Measurements from ENCODE around the gene BCL2L15.

BCL2L15 gene

GRCh38 chr1:113887402-113888175 lies at the start of gene BCL2L15:
Gene BCL2L15 (minus strand): TSS chr1:113887581. CDS start chr1:113887375, 206 bp downstream.
- TF ChIP-seq CTCF (IDR thresholded peaks at IDR 0.05; ENCODE audit: borderline replicate concordance, insufficient read depth, low read depth, low read length): no peak
- no peak within 1 kb of the TSS for H3K4me3 ChIP-seq (ENCODE audit: low read depth, low read length)

GRCh38 chr1:113937146-113937545 lies 49.8 kb upstream of the BCL2L15 start:
- no peak overlapping the region for H3K4me3 ChIP-seq (ENCODE audit: low read depth, low read length)
- no peak for TF ChIP-seq CTCF (IDR thresholded peaks at IDR 0.05; ENCODE audit: borderline replicate concordance, insufficient read depth, low read depth, low read length)

GRCh38 chr1:113935970-113936369 lies 48.6 kb upstream of the BCL2L15 start:
- H3K4me3 ChIP-seq (ENCODE audit: low read depth, low read length): no peak overlapping the region
- no peak for TF ChIP-seq CTCF (IDR thresholded peaks at IDR 0.05; ENCODE audit: borderline replicate concordance, insufficient read depth, low read depth, low read length)

- TF ChIP-seq CTCF (IDR thresholded peaks at IDR 0.05; ENCODE audit: borderline replicate concordance, insufficient read depth, low read depth, low read length): no peak
- no peak overlapping the region for H3K4me3 ChIP-seq (ENCODE audit: low read depth, low read length)
Measured at GRCh38 chr1:113935176-113935575, 47.8 kb upstream of the BCL2L15 start.

- no peak for TF ChIP-seq CTCF (IDR thresholded peaks at IDR 0.05; ENCODE audit: borderline replicate concordance, insufficient read depth, low read depth, low read length)
- no peak overlapping the region for H3K4me3 ChIP-seq (ENCODE audit: low read depth, low read length)
Measured at GRCh38 chr1:113934511-113935055, 47.2 kb upstream of the BCL2L15 start.

GRCh38 chr1:113934006-113934405 lies 46.6 kb upstream of the BCL2L15 start:
- H3K4me3 ChIP-seq (ENCODE audit: low read depth, low read length): no peak overlapping the region
- TF ChIP-seq CTCF (IDR thresholded peaks at IDR 0.05; ENCODE audit: borderline replicate concordance, insufficient read depth, low read depth, low read length): no peak

- no peak for TF ChIP-seq CTCF (IDR thresholded peaks at IDR 0.05; ENCODE audit: borderline replicate concordance, insufficient read depth, low read depth, low read length)
- no peak overlapping the region for H3K4me3 ChIP-seq (ENCODE audit: low read depth, low read length)
Measured at GRCh38 chr1:113931451-113931851, 44.1 kb upstream of the BCL2L15 start.
